ENCODE data around the gene TBX4.

- TF ChIP-seq, protein P1, sequence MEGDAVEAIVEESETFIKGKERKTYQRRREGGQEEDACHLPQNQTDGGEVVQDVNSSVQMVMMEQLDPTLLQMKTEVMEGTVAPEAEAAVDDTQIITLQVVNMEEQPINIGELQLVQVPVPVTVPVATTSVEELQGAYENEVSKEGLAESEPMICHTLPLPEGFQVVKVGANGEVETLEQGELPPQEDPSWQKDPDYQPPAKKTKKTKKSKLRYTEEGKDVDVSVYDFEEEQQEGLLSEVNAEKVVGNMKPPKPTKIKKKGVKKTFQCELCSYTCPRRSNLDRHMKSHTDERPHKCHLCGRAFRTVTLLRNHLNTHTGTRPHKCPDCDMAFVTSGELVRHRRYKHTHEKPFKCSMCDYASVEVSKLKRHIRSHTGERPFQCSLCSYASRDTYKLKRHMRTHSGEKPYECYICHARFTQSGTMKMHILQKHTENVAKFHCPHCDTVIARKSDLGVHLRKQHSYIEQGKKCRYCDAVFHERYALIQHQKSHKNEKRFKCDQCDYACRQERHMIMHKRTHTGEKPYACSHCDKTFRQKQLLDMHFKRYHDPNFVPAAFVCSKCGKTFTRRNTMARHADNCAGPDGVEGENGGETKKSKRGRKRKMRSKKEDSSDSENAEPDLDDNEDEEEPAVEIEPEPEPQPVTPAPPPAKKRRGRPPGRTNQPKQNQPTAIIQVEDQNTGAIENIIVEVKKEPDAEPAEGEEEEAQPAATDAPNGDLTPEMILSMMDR (IDR thresholded peaks at IDR 0.05), result no peak
- no peak for TF ChIP-seq POLR2A (IDR thresholded peaks at IDR 0.05; ENCODE audit: low read depth)
- no peak for TF ChIP-seq EP300 (IDR thresholded peaks at IDR 0.05)
Observed at GRCh38 chr17:61412860-61413660, 39.2 kb upstream of the TBX4 start.
